Prostate gland (tissue), 2 donors: Measurements from ENCODE around the gene LIMS4. TPM values are rescaled to one million over a fixed set of nuclear protein-coding genes. Genes with fewer than 3 reads are reported as not detected.
"Not testable (repeated sequence)": the region's sequence is repeated elsewhere in the genome, so short reads cannot be mapped to it uniquely, and the experiment has no call there.

Source experiments
- DNase-seq: peaks from one replicate; pipeline ENCODE4 v3.0.0-alpha.2; 2019; ENCODE audit warnings: low spot score
- H3K27ac ChIP-seq, 2 donors: fragments of 200-600 bp; sonication (generic); 2 replicates each; pipeline ENCODE4 v1.5.1; 2017 to 2019
- H3K27me3 ChIP-seq: fragments of 200-600 bp; sonication (generic); replicated peaks from 2 replicates; pipeline ENCODE4 v1.5.1; 2019; ENCODE audit not compliant: insufficient read depth
- H3K36me3 ChIP-seq, 2 donors: fragments of 200-600 bp; sonication (generic); 1 replicate in 1 of 2; 2 replicates in 1 of 2; pipeline versions ENCODE4 v1.5.1 to v1.8.1; 2017 to 2019
- H3K4me1 ChIP-seq: fragments of 200-600 bp; sonication (generic); replicated peaks from 2 replicates; pipeline ENCODE4 v1.5.1; 2019
- H3K4me3 ChIP-seq, 2 donors: fragments of 200-600 bp; sonication (generic); 2 replicates each; pipeline ENCODE4 v1.5.1; 2017 to 2019
- H3K9me3 ChIP-seq: fragments of 200-600 bp; sonication (generic); 2 replicates; pipeline ENCODE4 v1.5.1; 2017
- WGBS: methylation state at CpG from one replicate; pipeline ENCODE4 v1.1.5; 2018; 5-methylcytosine and 5-hydroxymethylcytosine counted together
- intact Hi-C: fragments of 100-400 bp; cut with DNase I; formaldehyde crosslinking; loops from one replicate; pipeline ENCODE4 v1.14.2; 2022
- small RNA-seq, 2 donors: library from RNA; depleted of rRNA; stranded (forward); fragments of <200 nt; gene quantifications; one replicate each; pipeline ENCODE3, GENCODE V24; 2016
- total RNA-seq, 2 donors: library from RNA; depleted of rRNA; stranded (reverse); fragments of >200 nt; gene quantifications; one replicate each; pipeline ENCODE4 v1.1.0, GENCODE V29; 2016

Gene LIMS4
- total RNA-seq, 2 donors from 2014 or later: 10.8 TPM; not detected in 1

- H3K4me1 ChIP-seq, H3K36me3 ChIP-seq, intact Hi-C loops, H3K27ac ChIP-seq, H3K4me3 ChIP-seq, H3K27me3 ChIP-seq, H3K9me3 ChIP-seq, DNase-seq: not testable (repeated sequence)
- WGBS: no CpG with 5 or more reads among the region's 5 CpGs
Measured at GRCh38 chr2:110395990-110396389, 76.6 kb downstream of the LIMS4 start.

Small RNA genes lying within 50 kb of the gene (small RNA-seq; reads per million reads assigned to genes)
- 0 reads per million in 2 donors for gene AC108938.1

Other genes starting within 250 kb of the LIMS4 start
- 10 to 100 TPM; 31.5 to 39.5 TPM for gene RGPD6, start 104.4 kb upstream of the LIMS4 start, total RNA-seq
- gene BUB1, start 205.2 kb upstream of the LIMS4 start, total RNA-seq: 10 to 100 TPM in 1 of 2 donors, 1 to 10 TPM in 1; 1.3 to 21.9 TPM